Measurements from ENCODE around the gene ZNF823.

DNA sequence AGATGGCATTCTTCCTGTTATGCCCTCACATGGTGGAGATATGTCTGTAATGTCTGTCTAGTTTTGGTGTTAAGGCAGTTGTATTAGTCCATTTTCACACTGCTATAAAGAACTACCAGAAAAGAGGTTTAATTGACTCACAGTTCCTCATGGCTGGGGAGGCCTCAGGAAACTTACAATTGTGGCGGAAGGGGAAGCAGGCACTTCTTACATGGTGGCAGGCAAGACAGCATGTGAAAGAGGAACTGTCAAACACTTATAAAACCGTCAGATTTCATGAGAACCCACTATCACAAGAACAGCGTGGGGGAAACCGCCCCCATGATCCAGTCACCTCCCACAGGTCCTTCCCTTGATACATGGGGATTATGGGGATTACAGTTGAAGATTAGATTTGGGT is 31.2 kb upstream of the ZNF823 start:
- TF ChIP-seq, protein P1, sequence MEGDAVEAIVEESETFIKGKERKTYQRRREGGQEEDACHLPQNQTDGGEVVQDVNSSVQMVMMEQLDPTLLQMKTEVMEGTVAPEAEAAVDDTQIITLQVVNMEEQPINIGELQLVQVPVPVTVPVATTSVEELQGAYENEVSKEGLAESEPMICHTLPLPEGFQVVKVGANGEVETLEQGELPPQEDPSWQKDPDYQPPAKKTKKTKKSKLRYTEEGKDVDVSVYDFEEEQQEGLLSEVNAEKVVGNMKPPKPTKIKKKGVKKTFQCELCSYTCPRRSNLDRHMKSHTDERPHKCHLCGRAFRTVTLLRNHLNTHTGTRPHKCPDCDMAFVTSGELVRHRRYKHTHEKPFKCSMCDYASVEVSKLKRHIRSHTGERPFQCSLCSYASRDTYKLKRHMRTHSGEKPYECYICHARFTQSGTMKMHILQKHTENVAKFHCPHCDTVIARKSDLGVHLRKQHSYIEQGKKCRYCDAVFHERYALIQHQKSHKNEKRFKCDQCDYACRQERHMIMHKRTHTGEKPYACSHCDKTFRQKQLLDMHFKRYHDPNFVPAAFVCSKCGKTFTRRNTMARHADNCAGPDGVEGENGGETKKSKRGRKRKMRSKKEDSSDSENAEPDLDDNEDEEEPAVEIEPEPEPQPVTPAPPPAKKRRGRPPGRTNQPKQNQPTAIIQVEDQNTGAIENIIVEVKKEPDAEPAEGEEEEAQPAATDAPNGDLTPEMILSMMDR (conservative IDR thresholded peaks at IDR 0.05; ENCODE audit: low read length), result no peak
- no peak for TF ChIP-seq EZH2phosphoT487 (IDR thresholded peaks at IDR 0.05; ENCODE audit: borderline replicate concordance, low read depth, low read length)
